GM19025 (cell line): ENCODE data around the gene PDZD4.

ENCODE experiments used
- ATAC-seq: cut with Tn5 transposase; IDR thresholded peaks from one replicate; pipeline ENCODE4 v1.9.1; 2021; ENCODE audit warnings: mild to moderate bottlenecking, low read depth, moderate library complexity; ENCODE audit not compliant: unreplicated experiment

The PDZD4 gene

GRCh38 chrX:153774576-153775292 lies 55.6 kb downstream of the PDZD4 start:
- no peak for ATAC-seq

- ATAC-seq = no peak
Observed at GRCh38 chrX:153773741-153774575, 56.4 kb downstream of the PDZD4 start.

- no peak for ATAC-seq
Observed at GRCh38 chrX:153773218-153773611, 57.1 kb downstream of the PDZD4 start.

GRCh38 chrX:153772316-153773217 lies 57.8 kb downstream of the PDZD4 start:
- no peak for ATAC-seq

GRCh38 chrX:153771415-153772315 lies 58.7 kb downstream of the PDZD4 start:
- no peak for ATAC-seq

GRCh38 chrX:153770601-153771414 lies 59.5 kb downstream of the PDZD4 start:
- ATAC-seq = no peak

GRCh38 chrX:153769865-153770600 lies 60.3 kb downstream of the PDZD4 start:
- no peak for ATAC-seq

- ATAC-seq = no peak
Observed at GRCh38 chrX:153769158-153769864, 61.0 kb downstream of the PDZD4 start.

- no peak for ATAC-seq
Observed at GRCh38 chrX:153768311-153769157, 61.8 kb downstream of the PDZD4 start.

GRCh38 chrX:153767674-153768055 lies 62.7 kb downstream of the PDZD4 start:
- ATAC-seq = no peak

- no peak for ATAC-seq
Observed at GRCh38 chrX:153766871-153767673, 63.3 kb downstream of the PDZD4 start.

GRCh38 chrX:153766098-153766817 lies 64.1 kb downstream of the PDZD4 start:
- no peak for ATAC-seq

GRCh38 chrX:153765138-153766079 lies 64.9 kb downstream of the PDZD4 start:
- no peak for ATAC-seq

GRCh38 chrX:153764786-153765137 lies 65.6 kb downstream of the PDZD4 start:
- ATAC-seq = no peak
